ENCODE results near the gene PARVA. TPM values are rescaled to one million over a fixed set of nuclear protein-coding genes. Genes with fewer than 3 reads are reported as not detected.

The PARVA gene
- total and polyA plus RNA-seq, 2 donors from 2014 or later = 25.1 to 80.3 TPM

- intact Hi-C loops (cut with DNase I) = no loop called here
- H3K27me3 ChIP-seq (ENCODE audit: control insufficient read depth, insufficient read depth, low read length) = no peaks in the 10 kb centered on the region
These were observed 34.0 kb downstream of the PARVA start for GRCh38 chr11:12411393-12411792.

GRCh38 chr11:12411806-12412727 lies 34.7 kb downstream of the PARVA start:
- DNase-seq (peak; percentile 76 to 88 (median 84)), FAIRE-seq (no peak)
- no peak overlapping the region for H3K4me3 ChIP-seq (ENCODE audit: low read length in 3 of 3)
- no peaks in the 10 kb centered on the region for H3K9me3 ChIP-seq (ENCODE audit: control insufficient read depth in 2 of 3, insufficient read depth in 1 of 3, low read length in 3 of 3)
- no peaks in the 10 kb centered on the region for H3K27me3 ChIP-seq (ENCODE audit: control insufficient read depth, insufficient read depth, low read length)
- peak; percentile 48 for TF ChIP-seq CTCF (IDR thresholded peaks at IDR 0.05; ENCODE audit: borderline replicate concordance, extremely low read depth, insufficient read depth)
- no peaks in the 10 kb centered on the region for H3K36me3 ChIP-seq (ENCODE audit: control insufficient read depth in 2 of 3, insufficient read depth in 3 of 3, low read length in 3 of 3)
- H3K27ac ChIP-seq (ENCODE audit: low read depth in 2 of 2, low read length in 2 of 2) = no peak overlapping the region
- intact Hi-C loops (cut with DNase I) = no loop called here
- peaks cover 2 to 11% (median 6%) of the 10 kb centered on the region in 3 donors for H3K4me1 ChIP-seq (ENCODE audit: control insufficient read depth in 2 of 3, insufficient read depth in 2 of 3, low read depth in 1 of 3, low read length in 3 of 3)
- H3K9ac ChIP-seq (ENCODE audit: low read length in 3 of 3) = no peak overlapping the region

More at GRCh38 chr11:12411393-12411792, 34.0 kb downstream of the PARVA start:
- FAIRE-seq (no peak), DNase-seq (no peak)
- no peaks in the 10 kb centered on the region for H3K9me3 ChIP-seq (ENCODE audit: control insufficient read depth in 2 of 3, insufficient read depth in 1 of 3, low read length in 3 of 3)
- peaks cover 2 to 11% (median 6%) of the 10 kb centered on the region in 3 donors for H3K4me1 ChIP-seq (ENCODE audit: control insufficient read depth in 2 of 3, insufficient read depth in 2 of 3, low read depth in 1 of 3, low read length in 3 of 3)
- no peak overlapping the region for H3K27ac ChIP-seq (ENCODE audit: low read depth in 2 of 2, low read length in 2 of 2)
- no peaks in the 10 kb centered on the region for H3K36me3 ChIP-seq (ENCODE audit: control insufficient read depth in 2 of 3, insufficient read depth in 3 of 3, low read length in 3 of 3)
- no peak overlapping the region for H3K9ac ChIP-seq (ENCODE audit: low read length in 3 of 3)
- H3K4me3 ChIP-seq (ENCODE audit: low read length in 3 of 3) = no peak overlapping the region
- no peak for TF ChIP-seq CTCF (IDR thresholded peaks at IDR 0.05; ENCODE audit: borderline replicate concordance, extremely low read depth, insufficient read depth)

GRCh38 chr11:12413141-12414052 lies 36.0 kb downstream of the PARVA start:
- Histone ChIP-seq H3K27ac (ENCODE audit: low read depth in 2 of 2, low read length in 2 of 2) (no peak overlapping the region), H3K9me3 (ENCODE audit: control insufficient read depth in 2 of 3, insufficient read depth in 1 of 3, low read length in 3 of 3) (no peaks in the 10 kb centered on the region), H3K9ac (ENCODE audit: low read length in 3 of 3) (no peak overlapping the region), H3K27me3 (ENCODE audit: control insufficient read depth, insufficient read depth, low read length) (no peaks in the 10 kb centered on the region), H3K4me3 (ENCODE audit: low read length in 3 of 3) (no peak overlapping the region), H3K36me3 (ENCODE audit: control insufficient read depth in 2 of 3, insufficient read depth in 3 of 3, low read length in 3 of 3) (no peaks in the 10 kb centered on the region), H3K4me1 (ENCODE audit: control insufficient read depth in 2 of 3, insufficient read depth in 2 of 3, low read depth in 1 of 3, low read length in 3 of 3) (peaks cover 2 to 11% (median 6%) of the 10 kb centered on the region in 3 donors)
- intact Hi-C loops (cut with DNase I) = no loop called here
- TF ChIP-seq CTCF (IDR thresholded peaks at IDR 0.05; ENCODE audit: borderline replicate concordance, extremely low read depth, insufficient read depth) = no peak
- FAIRE-seq = no peak
- DNase-seq = peak in 2 of 5 donors; percentile 51 to 61

Data from kidney (tissue), 14 donors.